Natural killer cell (primary cell): ENCODE data around the gene BRSK1. TPM values are rescaled to one million over a fixed set of nuclear protein-coding genes. Genes with fewer than 3 reads are reported as not detected.

Source experiments
- ATAC-seq, 3 donors: fragments of 150-1000 bp in 2 of 3; fragments of 200-7000 bp in 1 of 3; cut with Tn5 transposase; 1 replicate in 1 of 3; 2 replicates in 2 of 3; pipeline ENCODE4 v1.10.0; 2021; ENCODE audit warnings: mild to moderate bottlenecking in 2 of 3, moderate library complexity in 2 of 3
- DNase-seq, 2 donors: peaks; one replicate each; pipeline versions ENCODE4 v3.0.0 to v3.0.0-alpha.2; 2013 to 2021; ENCODE audit warnings: mixed read lengths in 1 of 2
- H3K27ac ChIP-seq: one replicate; pipeline ENCODE4 v1.5.1; 2013; ENCODE audit warnings: mild to moderate bottlenecking, low read length
- H3K27me3 ChIP-seq: one replicate; pipeline ENCODE4 v1.6.1; 2013; ENCODE audit warnings: low read length; ENCODE audit not compliant: control insufficient read depth, insufficient read depth
- H3K36me3 ChIP-seq: one replicate; pipeline ENCODE4 v1.6.1; 2013; ENCODE audit warnings: low read length; ENCODE audit not compliant: control insufficient read depth, insufficient read depth
- H3K4me1 ChIP-seq: one replicate; pipeline ENCODE4 v1.6.1; 2013; ENCODE audit warnings: low read length; ENCODE audit not compliant: control insufficient read depth, insufficient read depth
- H3K4me3 ChIP-seq: one replicate; pipeline ENCODE4 v1.5.1; 2013; ENCODE audit warnings: low read length
- H3K9me3 ChIP-seq: one replicate; pipeline ENCODE4 v1.6.1; 2013; ENCODE audit warnings: low read length; ENCODE audit not compliant: control insufficient read depth, insufficient read depth
- H3K27ac Mint-ChIP-seq, 2 donors: one replicate each; pipeline ENCODE4 v1.8.0; 2022; ENCODE audit warnings: mild to moderate bottlenecking in 2 of 2, mixed read lengths in 2 of 2, moderate library complexity in 1 of 2
- H3K27me3 Mint-ChIP-seq, 2 donors: one replicate each; pipeline ENCODE4 v1.8.0; 2022; ENCODE audit warnings: low read depth in 2 of 2, mixed read lengths in 2 of 2
- H3K36me3 Mint-ChIP-seq: one replicate; pipeline ENCODE4 v1.8.0; 2022; ENCODE audit warnings: mixed read lengths
- H3K4me1 Mint-ChIP-seq, 2 donors: one replicate each; pipeline ENCODE4 v1.8.0; 2022; ENCODE audit warnings: mixed read lengths in 2 of 2
- H3K4me3 Mint-ChIP-seq: one replicate; pipeline ENCODE4 v1.8.0; 2022; ENCODE audit warnings: mild to moderate bottlenecking, moderate library complexity, mixed read lengths
- H3K9me3 Mint-ChIP-seq, 2 donors: one replicate each; pipeline ENCODE4 v1.8.0; 2022; ENCODE audit warnings: mixed read lengths in 2 of 2
- CTCF ChIP-seq: fragments of 200-600 bp; IDR thresholded peaks from one replicate; pipeline ENCODE4 v1.8.0; 2022; ENCODE audit warnings: antibody characterized with exemption
- WGBS: methylation state at CpG from one replicate; pipeline ENCODE4 v1.1.7; 2013; ENCODE audit warnings: missing lambda C conversion rate; ENCODE audit not compliant: insufficient coverage; 5-methylcytosine and 5-hydroxymethylcytosine counted together
- intact Hi-C: fragments of 100-400 bp; cut with micrococcal nuclease; formaldehyde crosslinking; loops from one replicate; pipeline ENCODE4 v1.14.2; 2022
- total RNA-seq, 4 donors: library from RNA; stranded (reverse); fragments of 120-200 nt in 1 of 4; gene quantifications; one replicate each; pipeline versions ENCODE4 v1.2.3 to v1.2.4, GENCODE V29; 2013 to 2022

Gene BRSK1
- total RNA-seq, 3 donors from 2014 or later (not counting 1 experiment from before 2014, with no cell fraction given), result 6.0 to 9.8 (median 6.5) TPM

DNA sequence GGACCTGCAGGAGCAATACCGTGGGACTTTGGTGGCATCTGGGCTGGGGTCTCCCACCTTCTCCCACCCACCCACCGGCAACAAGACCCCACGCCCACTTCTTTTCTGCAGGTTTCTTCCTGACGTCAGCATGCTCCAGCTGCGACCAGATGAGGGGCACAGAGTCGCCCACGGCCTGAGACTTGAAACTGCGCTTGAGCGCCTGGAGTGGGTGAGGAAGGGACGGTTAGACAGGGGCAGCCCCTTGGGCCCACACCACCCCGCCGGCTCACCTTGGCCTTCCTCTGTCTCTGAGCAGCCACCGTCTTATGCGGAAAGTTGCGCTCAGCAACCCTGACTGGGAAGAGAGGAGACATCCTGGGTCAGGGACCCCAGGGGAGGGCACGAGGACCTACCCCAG is 77.1 kb downstream of the BRSK1 start:
- Mint-ChIP-seq H3K36me3 (no peaks in the 10 kb centered on the region), H3K27me3 (peaks cover 9 to 10% of the 10 kb centered on the region in 2 donors), H3K9me3 (no peaks in the 10 kb centered on the region), H3K4me3 (no peak overlapping the region), H3K4me1 (no peaks in the 10 kb centered on the region), H3K27ac (no peak overlapping the region)
- no peak for TF ChIP-seq CTCF
- no peak overlapping the region for H3K4me3 ChIP-seq
- H3K27me3 ChIP-seq, result no peaks in the 10 kb centered on the region
- no peaks in the 10 kb centered on the region for H3K9me3 ChIP-seq
- intact Hi-C loops, result no loop called here
- no peaks in the 10 kb centered on the region for H3K4me1 ChIP-seq
- 84% methylated on average over 16 of the region's 16 CpGs for WGBS
- no peaks in the 10 kb centered on the region for H3K36me3 ChIP-seq
- no peak for DNase-seq
- H3K27ac ChIP-seq, result no peak overlapping the region
- ATAC-seq, result no peak

Other genes starting within 250 kb of the BRSK1 start
- gene GP6, start 245.7 kb upstream of the BRSK1 start, total RNA-seq, result 1 to 10 TPM in 2 of 3 donors, under 1 TPM in 1; 0.95 to 3.3 (median 2.3) TPM
- gene RDH13, start 220.8 kb upstream of the BRSK1 start, total RNA-seq, result 10 to 100 TPM; 18.2 to 25.3 (median 19.3) TPM
- gene EPS8L1, start 208.1 kb upstream of the BRSK1 start, total RNA-seq, result 10 to 100 TPM in 1 of 3 donors, 1 to 10 TPM in 2; 8.8 to 15.7 (median 10.0) TPM
- gene PPP1R12C, start 166.4 kb upstream of the BRSK1 start, total RNA-seq, result 100 to 1,000 TPM; 162 to 178 (median 174) TPM
- under 1 TPM in 1 of 3 donors, not detected in 2; 0.94 TPM for gene TNNT1, start 134.8 kb upstream of the BRSK1 start, total RNA-seq
- gene TNNI3, start 126.3 kb upstream of the BRSK1 start, total RNA-seq, result under 1 TPM in 1 of 3 donors, not detected in 2; 0.94 TPM
- gene DNAAF3, start 117.4 kb upstream of the BRSK1 start, total RNA-seq, result not detected
- gene SYT5, start 103.7 kb upstream of the BRSK1 start, total RNA-seq, result 1 to 10 TPM; 4.9 to 6.1 (median 5.3) TPM
- under 1 TPM in 1 of 3 donors, not detected in 2; 0.45 TPM for gene PTPRH, start 74.5 kb upstream of the BRSK1 start, total RNA-seq
- 10 to 100 TPM; 12.6 to 14.7 (median 14.6) TPM for gene TMEM86B, start 55.2 kb upstream of the BRSK1 start, total RNA-seq
- gene PPP6R1, start 25.0 kb upstream of the BRSK1 start, total RNA-seq, result 100 to 1,000 TPM; 252 to 275 (median 260) TPM
- gene HSPBP1, start 3.9 kb upstream of the BRSK1 start, total RNA-seq, result 10 to 100 TPM; 17.1 to 19.5 (median 18.5) TPM
- gene TMEM150B, start 41.3 kb downstream of the BRSK1 start, total RNA-seq, result 1 to 10 TPM in 1 of 3 donors, under 1 TPM in 1, not detected in 1; 0.87 to 2.1 TPM
- gene KMT5C, start 55.9 kb downstream of the BRSK1 start, total RNA-seq, result 100 to 1,000 TPM in 1 of 3 donors, 10 to 100 TPM in 2; 44.5 to 147 (median 46.8) TPM
- 1 to 10 TPM in 1 of 3 donors, under 1 TPM in 1, not detected in 1; 0.26 to 6.5 TPM for gene COX6B2, start 70.7 kb downstream of the BRSK1 start, total RNA-seq
- not detected for gene GARIN5B, start 79.3 kb downstream of the BRSK1 start, total RNA-seq
- gene IL11, start 86.5 kb downstream of the BRSK1 start, total RNA-seq, result under 1 TPM; 0.14 to 0.35 (median 0.27) TPM
- gene TMEM190, start 92.8 kb downstream of the BRSK1 start, total RNA-seq, result not detected
- gene TMEM238, start 100.3 kb downstream of the BRSK1 start, total RNA-seq, result 1 to 10 TPM; 2.9 to 5.1 (median 4.0) TPM
- gene RPL28, start 101.9 kb downstream of the BRSK1 start, total RNA-seq, result 1,000 to 10,000 TPM; 1,373 to 1,704 (median 1,679) TPM
- gene UBE2S, start 123.8 kb downstream of the BRSK1 start, total RNA-seq, result 100 to 1,000 TPM in 1 of 3 donors, 10 to 100 TPM in 2; 60.2 to 107 (median 63.9) TPM
- gene SHISA7, start 159.3 kb downstream of the BRSK1 start, total RNA-seq, result not detected
- 10 to 100 TPM in 1 of 3 donors, 1 to 10 TPM in 2; 7.2 to 12.4 (median 9.5) TPM for gene ISOC2, start 177.6 kb downstream of the BRSK1 start, total RNA-seq
- gene C19orf85, start 180.8 kb downstream of the BRSK1 start, total RNA-seq, result not detected
- gene ZNF628, start 192.6 kb downstream of the BRSK1 start, total RNA-seq, result 10 to 100 TPM; 20.8 to 28.7 (median 24.1) TPM
- 10 to 100 TPM in 1 of 3 donors, 1 to 10 TPM in 2; 8.7 to 12.5 (median 8.8) TPM for gene NAT14, start 201.2 kb downstream of the BRSK1 start, total RNA-seq
- gene SSC5D, start 204.4 kb downstream of the BRSK1 start, total RNA-seq, result under 1 TPM; 0.11 to 0.68 (median 0.58) TPM